ENCODE results near the gene CEP57. TPM values are rescaled to one million over a fixed set of nuclear protein-coding genes. Genes with fewer than 3 reads are reported as not detected.
"Not testable (repeated sequence)": the region's sequence is repeated elsewhere in the genome, so short reads cannot be mapped to it uniquely, and the experiment has no call there.

Gene CEP57
- total RNA-seq, 3 donors from 2014 or later = 48.6 to 66.9 (median 52.1) TPM

DNA sequence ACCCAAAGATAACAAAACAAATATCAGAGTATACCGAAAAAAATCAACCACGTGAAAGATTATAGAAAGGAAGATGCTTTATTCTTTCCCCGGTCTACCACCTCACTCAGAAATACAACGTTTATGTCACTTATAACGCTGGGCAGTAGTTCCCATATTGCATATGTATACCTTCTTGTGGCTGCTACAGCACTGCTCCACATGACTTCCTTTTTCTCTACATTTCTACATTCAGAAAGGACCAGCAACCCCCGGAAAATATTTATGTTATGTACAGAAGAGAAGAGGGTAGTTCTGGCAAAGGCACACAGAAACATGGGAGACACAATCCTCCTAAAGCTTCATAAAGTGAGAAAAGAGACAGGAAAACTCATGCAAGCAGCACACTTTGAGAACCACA, 76.8 kb downstream of the CEP57 start:
- Histone ChIP-seq H3K27ac (no peak overlapping the region), H3K4me1 (no peaks in the 10 kb centered on the region), H3K27me3 (no peaks in the 10 kb centered on the region), H3K4me3 (no peak overlapping the region), H3K36me3 (no peaks in the 10 kb centered on the region), H3K9me3 (no peaks in the 10 kb centered on the region)
- intact Hi-C loops (cut with DNase I; ENCODE audit: low total_unique reads) = no loop called here
- TF ChIP-seq POLR2A (IDR thresholded peaks at IDR 0.05) (no peak), POLR2AphosphoS5 (IDR thresholded peaks at IDR 0.05) (no peak)
- TF ChIP-seq, protein P1, sequence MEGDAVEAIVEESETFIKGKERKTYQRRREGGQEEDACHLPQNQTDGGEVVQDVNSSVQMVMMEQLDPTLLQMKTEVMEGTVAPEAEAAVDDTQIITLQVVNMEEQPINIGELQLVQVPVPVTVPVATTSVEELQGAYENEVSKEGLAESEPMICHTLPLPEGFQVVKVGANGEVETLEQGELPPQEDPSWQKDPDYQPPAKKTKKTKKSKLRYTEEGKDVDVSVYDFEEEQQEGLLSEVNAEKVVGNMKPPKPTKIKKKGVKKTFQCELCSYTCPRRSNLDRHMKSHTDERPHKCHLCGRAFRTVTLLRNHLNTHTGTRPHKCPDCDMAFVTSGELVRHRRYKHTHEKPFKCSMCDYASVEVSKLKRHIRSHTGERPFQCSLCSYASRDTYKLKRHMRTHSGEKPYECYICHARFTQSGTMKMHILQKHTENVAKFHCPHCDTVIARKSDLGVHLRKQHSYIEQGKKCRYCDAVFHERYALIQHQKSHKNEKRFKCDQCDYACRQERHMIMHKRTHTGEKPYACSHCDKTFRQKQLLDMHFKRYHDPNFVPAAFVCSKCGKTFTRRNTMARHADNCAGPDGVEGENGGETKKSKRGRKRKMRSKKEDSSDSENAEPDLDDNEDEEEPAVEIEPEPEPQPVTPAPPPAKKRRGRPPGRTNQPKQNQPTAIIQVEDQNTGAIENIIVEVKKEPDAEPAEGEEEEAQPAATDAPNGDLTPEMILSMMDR (IDR thresholded peaks at IDR 0.05) = no peak
- DNase-seq (ENCODE audit: low spot score in 2 of 2) = no peak

DNA sequence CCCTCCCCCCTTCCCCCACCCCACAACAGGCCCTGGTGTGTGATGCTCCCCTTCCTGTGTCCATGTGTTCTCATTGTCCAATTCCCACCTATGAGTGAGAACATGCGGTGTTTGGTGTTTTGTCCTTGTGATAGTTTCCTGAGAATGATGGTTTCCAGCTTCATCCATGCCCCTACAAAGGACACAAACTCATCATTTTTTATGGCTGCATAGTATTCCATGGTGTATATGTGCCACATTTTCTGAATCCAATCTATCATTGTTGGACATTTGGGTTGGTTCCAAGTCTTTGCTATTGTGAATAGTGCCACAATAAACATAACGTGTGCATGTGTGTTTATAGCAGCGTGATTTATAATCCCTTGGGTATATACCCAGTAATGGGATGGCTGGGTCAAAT, 80.6 kb downstream of the CEP57 start:
- DNase-seq (ENCODE audit: low spot score in 2 of 2); H3K4me1 ChIP-seq; H3K9me3 ChIP-seq; H3K36me3 ChIP-seq; H3K27ac ChIP-seq; H3K4me3 ChIP-seq; H3K27me3 ChIP-seq; intact Hi-C loops (cut with DNase I; ENCODE audit: low total_unique reads): not testable (repeated sequence)

DNA sequence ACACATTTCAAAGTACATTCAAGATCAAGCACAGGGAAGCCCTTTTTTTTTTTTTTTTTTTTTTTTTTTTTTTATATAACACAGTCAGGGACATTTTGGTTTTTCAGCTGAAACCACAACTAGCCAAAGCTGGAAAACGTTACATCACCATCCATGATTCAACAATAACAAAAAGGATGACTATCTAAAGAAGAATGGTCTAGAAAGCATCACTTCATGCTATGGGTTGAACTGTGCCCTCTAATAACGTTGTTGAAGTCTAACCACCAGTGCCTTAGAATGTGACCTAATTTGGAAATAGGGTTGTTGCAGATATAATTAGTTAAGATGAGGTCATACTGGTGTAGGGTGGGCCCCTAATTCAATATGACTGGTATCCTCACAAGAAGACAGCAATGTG, 87.0 kb downstream of the CEP57 start:
- TF ChIP-seq POLR2A (IDR thresholded peaks at IDR 0.05) (no peak), POLR2AphosphoS5 (IDR thresholded peaks at IDR 0.05) (no peak)
- TF ChIP-seq, protein P1 (IDR thresholded peaks at IDR 0.05) = no peak
- Histone ChIP-seq H3K27me3 (no peaks in the 10 kb centered on the region), H3K4me3 (no peak overlapping the region), H3K27ac (no peak overlapping the region), H3K36me3 (no peaks in the 10 kb centered on the region), H3K9me3 (no peaks in the 10 kb centered on the region), H3K4me1 (no peaks in the 10 kb centered on the region)
- no peak for DNase-seq (ENCODE audit: low spot score in 2 of 2)
- intact Hi-C loops (cut with DNase I; ENCODE audit: low total_unique reads) = no loop called here

Other genes starting within 250 kb of the CEP57 start
- 10 to 100 TPM; 42.1 to 69.7 (median 48.8) TPM for gene FAM76B, start 716 bp upstream of the CEP57 start, total RNA-seq
- gene MTMR2, start 133.6 kb downstream of the CEP57 start, total RNA-seq = 10 to 100 TPM; 20.3 to 28.4 (median 20.5) TPM

All from breast epithelium (tissue), 4 donors.